ENCODE results near the gene FAM241B. TPM values are rescaled to one million over a fixed set of nuclear protein-coding genes. Genes with fewer than 3 reads are reported as not detected.

FAM241B gene
- total and polyA plus RNA-seq, 10 of the 15 experiments (the other 5 are each of a cell fraction or from before 2014, with no cell fraction given) = 0.09 to 0.99 (median 0.24) TPM

DNA sequence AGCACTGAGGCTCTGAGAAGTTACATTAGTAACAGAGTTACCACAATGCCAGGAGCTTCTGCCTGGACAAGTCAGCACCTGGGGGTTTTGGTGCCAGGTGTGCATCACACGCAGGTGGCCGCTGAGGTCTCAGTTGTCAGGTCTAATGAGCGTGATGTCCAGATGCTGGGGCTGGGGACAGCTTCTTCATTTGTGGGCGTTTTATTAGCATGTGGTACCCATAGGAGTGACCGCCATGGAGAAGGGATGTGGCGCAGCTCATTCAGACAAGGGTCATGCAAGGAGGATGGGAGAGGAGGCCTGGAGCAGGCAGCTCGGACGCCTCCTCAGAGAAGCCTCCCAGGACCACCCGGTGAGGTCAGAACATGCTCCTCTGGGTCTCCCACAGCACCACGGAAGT, 27.8 kb downstream of the FAM241B start:
- TF ChIP-seq NFIC (IDR thresholded peaks at IDR 0.05; ENCODE audit: low read depth, low read length) = no peak
- TF ChIP-seq SMAD5 (IDR thresholded peaks at IDR 0.05; ENCODE audit: low read depth) = no peak
- TF ChIP-seq, protein P1, sequence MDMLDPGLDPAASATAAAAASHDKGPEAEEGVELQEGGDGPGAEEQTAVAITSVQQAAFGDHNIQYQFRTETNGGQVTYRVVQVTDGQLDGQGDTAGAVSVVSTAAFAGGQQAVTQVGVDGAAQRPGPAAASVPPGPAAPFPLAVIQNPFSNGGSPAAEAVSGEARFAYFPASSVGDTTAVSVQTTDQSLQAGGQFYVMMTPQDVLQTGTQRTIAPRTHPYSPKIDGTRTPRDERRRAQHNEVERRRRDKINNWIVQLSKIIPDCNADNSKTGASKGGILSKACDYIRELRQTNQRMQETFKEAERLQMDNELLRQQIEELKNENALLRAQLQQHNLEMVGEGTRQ (IDR thresholded peaks at IDR 0.05; ENCODE audit: borderline replicate concordance, low read depth, low read length) = no peak
- no peak for TF ChIP-seq SUPT20H (IDR thresholded peaks at IDR 0.05; ENCODE audit: borderline replicate concordance, control insufficient read depth, low read depth, low read length)
- no peak for TF ChIP-seq MYC (IDR thresholded peaks at IDR 0.05; ENCODE audit: insufficient read depth, insufficient read length, insufficient replicate concordance, low read length, severe bottlenecking)
- TF ChIP-seq, protein P2, sequence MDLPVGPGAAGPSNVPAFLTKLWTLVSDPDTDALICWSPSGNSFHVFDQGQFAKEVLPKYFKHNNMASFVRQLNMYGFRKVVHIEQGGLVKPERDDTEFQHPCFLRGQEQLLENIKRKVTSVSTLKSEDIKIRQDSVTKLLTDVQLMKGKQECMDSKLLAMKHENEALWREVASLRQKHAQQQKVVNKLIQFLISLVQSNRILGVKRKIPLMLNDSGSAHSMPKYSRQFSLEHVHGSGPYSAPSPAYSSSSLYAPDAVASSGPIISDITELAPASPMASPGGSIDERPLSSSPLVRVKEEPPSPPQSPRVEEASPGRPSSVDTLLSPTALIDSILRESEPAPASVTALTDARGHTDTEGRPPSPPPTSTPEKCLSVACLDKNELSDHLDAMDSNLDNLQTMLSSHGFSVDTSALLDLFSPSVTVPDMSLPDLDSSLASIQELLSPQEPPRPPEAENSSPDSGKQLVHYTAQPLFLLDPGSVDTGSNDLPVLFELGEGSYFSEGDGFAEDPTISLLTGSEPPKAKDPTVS (IDR thresholded peaks at IDR 0.05; ENCODE audit: low read depth, low read length) = no peak
- no peak for TF ChIP-seq TARDBP (IDR thresholded peaks at IDR 0.05; ENCODE audit: borderline replicate concordance)
- no peak for TF ChIP-seq KAT2A (conservative IDR thresholded peaks at IDR 0.05; ENCODE audit: control insufficient read depth, low read depth, low read length)
- no peak for TF ChIP-seq GABPA (IDR thresholded peaks at IDR 0.05; ENCODE audit: low read depth)
- no peak for TF ChIP-seq ZBED1 (IDR thresholded peaks at IDR 0.05; ENCODE audit: borderline replicate concordance)
- no peak for TF ChIP-seq HDAC6 (IDR thresholded peaks at IDR 0.05; ENCODE audit: unreplicated experiment)
- no peak for TF ChIP-seq CHD1 (IDR thresholded peaks at IDR 0.05; ENCODE audit: low read depth, low read length)
- in situ Hi-C loops (cut with MboI) = no loop called here

More for the DNA sequence above, 27.8 kb downstream of the FAM241B start:
- no peak for FAIRE-seq
- Histone ChIP-seq H3K4me1 (ENCODE audit: control insufficient read depth, insufficient read depth, low read length) (no peaks in the 10 kb centered on the region), H3K27ac (ENCODE audit: control insufficient read depth, insufficient read depth) (no peak overlapping the region), H3K4me3 (no peak overlapping the region), H3K79me2 (ENCODE audit: control insufficient read depth, insufficient read depth, low read length) (no peaks in the 10 kb centered on the region), H3K9ac (ENCODE audit: control insufficient read depth, insufficient read depth, low read length) (no peak overlapping the region), H2AFZ (ENCODE audit: control insufficient read depth, low read depth, low read length) (no peak overlapping the region), H4K20me1 (ENCODE audit: control insufficient read depth, insufficient read depth) (no peaks in the 10 kb centered on the region), H3K4me2 (ENCODE audit: control insufficient read depth, insufficient read depth) (no peak overlapping the region), H3K27me3 (replicated peaks in 1 of 2; ENCODE audit: control insufficient read depth in 2 of 2, insufficient read depth in 2 of 2, low read length in 1 of 2) (peaks cover 0 to 5% of the 10 kb centered on the region in 2 experiments), H3K9me3 (replicated peaks; ENCODE audit: control insufficient read depth, insufficient read depth, low read length) (peaks cover 2% of the 10 kb centered on the region; the same call in 2 of the 3 replicates), H3K36me3 (ENCODE audit: control insufficient read depth in 2 of 2, insufficient read depth in 2 of 2, low read length in 1 of 2) (no peaks in the 10 kb centered on the region)
- ChIA-PET RAD21 (ENCODE audit: unreplicated experiment) (no interaction called here), POLR2A (no interaction called here), CTCF (interaction anchor here (0.8 kb wide), 1 partner anchor 59 kb away, joined by 3 read pairs; no protein-coding TSS in a partner anchor), SMC1A (ENCODE audit: uncharacterized antibody, unreplicated experiment) (no interaction called here)
- DNase-seq (ENCODE audit: low read depth, low spot score) = no peak
- ATAC-seq = no peak
- intact Hi-C loops (cut with micrococcal nuclease; ENCODE audit: unreplicated experiment) = no loop called here
- no TSS peak for BruUV-seq (replicated peaks)
- WGBS (ENCODE audit: insufficient coverage, insufficient replicate concordance, low lambda C conversion rate, missing lambda C conversion rate) = 23% methylated on average over 10 of the region's 10 CpGs

Data from GM12878 (cell line).